Activated CD8-positive, alpha-beta memory T cell treated with anti-CD3 and anti-CD28 coated beads, Interleukin-2, amount 10 ng/mL, durations not matched to agents 7 days and 5 days (primary cell): Measurements from ENCODE around the gene BARHL2. TPM values are rescaled to one million over a fixed set of nuclear protein-coding genes. Genes with fewer than 3 reads are reported as not detected.

Experiments
- ATAC-seq: fragments of 150-1000 bp; cut with Tn5 transposase; one replicate; pipeline ENCODE4 v1.10.0; 2021; ENCODE audit warnings: moderate library complexity
- CTCF ChIA-PET: fragments of 350-600 bp; sonication (Branson Sonifier 250); formaldehyde crosslinking; loops from one replicate; lab custom pipeline; 2021; ENCODE audit warnings: antibody characterized with exemption; lab: Charles Lee
- DNase-seq: peaks from one replicate; pipeline ENCODE4 v3.0.0-alpha.2; 2020
- H3K27ac Mint-ChIP-seq: one replicate; pipeline ENCODE4 v1.8.0; 2021; ENCODE audit warnings: mild to moderate bottlenecking, mixed read lengths
- H3K27me3 Mint-ChIP-seq: one replicate; pipeline ENCODE4 v1.8.0; 2021; ENCODE audit warnings: mixed read lengths
- H3K36me3 Mint-ChIP-seq: one replicate; pipeline ENCODE4 v1.8.0; 2021; ENCODE audit warnings: mild to moderate bottlenecking, mixed read lengths
- H3K4me1 Mint-ChIP-seq: one replicate; pipeline ENCODE4 v1.8.0; 2021; ENCODE audit warnings: mixed read lengths
- H3K4me3 Mint-ChIP-seq: one replicate; pipeline ENCODE4 v1.8.0; 2021; ENCODE audit warnings: mild to moderate bottlenecking, moderate library complexity, mixed read lengths
- H3K9me3 Mint-ChIP-seq: one replicate; pipeline ENCODE4 v1.8.0; 2022; ENCODE audit warnings: low read depth, mixed read lengths
- total RNA-seq, 2 experiments: library from RNA; stranded (reverse); gene quantifications; one replicate each; pipeline ENCODE4 v1.2.3, GENCODE V29; 2021

BARHL2 gene
- total RNA-seq, 2 experiments from 2014 or later, result not detected

- Mint-ChIP-seq H3K4me3 (no peak overlapping the region), H3K36me3 (peaks cover 12% of the 10 kb centered on the region), H3K4me1 (peaks cover 21% of the 10 kb centered on the region), H3K27ac (peak overlapping the region; percentile 29), H3K9me3 (no peaks in the 10 kb centered on the region), H3K27me3 (peaks cover 96% of the 10 kb centered on the region)
- DNase-seq (no peak), ATAC-seq (no peak)
- CTCF ChIA-PET, result interaction anchor here (0.9 to 2.5 kb wide), 2 partner anchors 8 to 18 kb away, joined by 3 to 21 read pairs; no protein-coding TSS in a partner anchor
These were observed 12.6 kb upstream of the BARHL2 start for GRCh38 chr1:90729504-90730242.

- Mint-ChIP-seq H3K36me3 (peaks cover 15% of the 10 kb centered on the region), H3K9me3 (no peaks in the 10 kb centered on the region), H3K27me3 (peaks cover 98% of the 10 kb centered on the region), H3K4me1 (peaks cover 26% of the 10 kb centered on the region), H3K4me3 (no peak overlapping the region), H3K27ac (no peak overlapping the region)
- ATAC-seq, result no peak
- CTCF ChIA-PET, result interaction anchor here (1.3 kb wide), 1 partner anchor 104 kb away, joined by 3 read pairs; no protein-coding TSS in a partner anchor
- no peak for DNase-seq
These were observed 11.6 kb upstream of the BARHL2 start for GRCh38 chr1:90728502-90729287.

- H3K4me3 Mint-ChIP-seq, result no peak overlapping the region
These were observed 10.9 kb upstream of the BARHL2 start for GRCh38 chr1:90727917-90728501.

GRCh38 chr1:90726986-90727480 is 9.9 kb upstream of the BARHL2 start:
- peaks cover 28% of the 10 kb centered on the region for H3K4me1 Mint-ChIP-seq
- ATAC-seq, result no peak
- peaks cover 98% of the 10 kb centered on the region for H3K27me3 Mint-ChIP-seq
- H3K36me3 Mint-ChIP-seq, result peaks cover 16% of the 10 kb centered on the region
- no peaks in the 10 kb centered on the region for H3K9me3 Mint-ChIP-seq
- no peak overlapping the region for H3K4me3 Mint-ChIP-seq
- H3K27ac Mint-ChIP-seq, result peak overlapping the region; percentile 57
- DNase-seq, result no peak
- CTCF ChIA-PET, result interaction anchor here (1.1 kb wide), 1 partner anchor 11 kb away, joined by 3 read pairs; no protein-coding TSS in a partner anchor

More at GRCh38 chr1:90727917-90728501, 10.9 kb upstream of the BARHL2 start:
- CTCF ChIA-PET, result interaction anchor here (1.1 to 1.3 kb wide), 2 partner anchors 12 to 104 kb away, joined by 3 read pairs; no protein-coding TSS in a partner anchor
- Mint-ChIP-seq H3K4me1 (peaks cover 26% of the 10 kb centered on the region), H3K36me3 (peaks cover 16% of the 10 kb centered on the region), H3K27ac (no peak overlapping the region), H3K27me3 (peaks cover 98% of the 10 kb centered on the region), H3K9me3 (no peaks in the 10 kb centered on the region)
- ATAC-seq (no peak), DNase-seq (no peak)

GRCh38 chr1:90726425-90726985 is 9.4 kb upstream of the BARHL2 start:
- CTCF ChIA-PET, result interaction anchor here (1.0 kb wide), 1 partner anchor 21 kb away, joined by 3 read pairs; no protein-coding TSS in a partner anchor
- DNase-seq (no peak), ATAC-seq (no peak)
- peaks cover 33% of the 10 kb centered on the region for H3K4me1 Mint-ChIP-seq
- H3K9me3 Mint-ChIP-seq, result no peaks in the 10 kb centered on the region
- H3K27ac Mint-ChIP-seq, result peak overlapping the region; percentile 57
- peaks cover 98% of the 10 kb centered on the region for H3K27me3 Mint-ChIP-seq
- H3K36me3 Mint-ChIP-seq, result peaks cover 16% of the 10 kb centered on the region
- peak overlapping the region; percentile 17 for H3K4me3 Mint-ChIP-seq

GRCh38 chr1:90725657-90726424 is 8.7 kb upstream of the BARHL2 start:
- Mint-ChIP-seq H3K4me3 (peak overlapping the region; percentile 17), H3K36me3 (peaks cover 16% of the 10 kb centered on the region), H3K9me3 (no peaks in the 10 kb centered on the region), H3K27ac (peak overlapping the region; percentile 57), H3K4me1 (peaks cover 37% of the 10 kb centered on the region), H3K27me3 (peaks cover 98% of the 10 kb centered on the region)
- ATAC-seq, result no peak
- no peak for DNase-seq
- CTCF ChIA-PET, result interaction anchor here (1.0 kb wide), 1 partner anchor 20 kb away, joined by 3 read pairs; no protein-coding TSS in a partner anchor

GRCh38 chr1:90724926-90725656 is 8.0 kb upstream of the BARHL2 start:
- CTCF ChIA-PET, result interaction anchor here (1.0 kb wide), 1 partner anchor 20 kb away, joined by 3 read pairs; no protein-coding TSS in a partner anchor
- Mint-ChIP-seq H3K4me3 (peak overlapping the region; percentile 17), H3K4me1 (peaks cover 32% of the 10 kb centered on the region), H3K27me3 (peaks cover 98% of the 10 kb centered on the region), H3K9me3 (no peaks in the 10 kb centered on the region), H3K27ac (peak overlapping the region; percentile 57), H3K36me3 (peaks cover 14% of the 10 kb centered on the region)
- no peak for DNase-seq
- no peak for ATAC-seq

- Mint-ChIP-seq H3K4me1 (peaks cover 27% of the 10 kb centered on the region), H3K36me3 (peaks cover 14% of the 10 kb centered on the region), H3K27ac (peak overlapping the region; percentile 35), H3K9me3 (no peaks in the 10 kb centered on the region), H3K4me3 (peak overlapping the region; percentile 2), H3K27me3 (peaks cover 98% of the 10 kb centered on the region)
- CTCF ChIA-PET, result no interaction called here
- no peak for ATAC-seq
- DNase-seq, result no peak
These were observed 7.3 kb upstream of the BARHL2 start for GRCh38 chr1:90724361-90724760.

- ATAC-seq, result no peak
- no peak overlapping the region for H3K27ac Mint-ChIP-seq
- H3K9me3 Mint-ChIP-seq, result peaks cover 2% of the 10 kb centered on the region
- H3K4me1 Mint-ChIP-seq, result peaks cover 27% of the 10 kb centered on the region
- peaks cover 99% of the 10 kb centered on the region for H3K27me3 Mint-ChIP-seq
- CTCF ChIA-PET, result interaction anchor here (0.7 kb wide), 1 partner anchor 442 kb away, joined by 3 read pairs; no protein-coding TSS in a partner anchor
- H3K4me3 Mint-ChIP-seq, result peak overlapping the region; percentile 57
- no peak for DNase-seq
- peaks cover 17% of the 10 kb centered on the region for H3K36me3 Mint-ChIP-seq
These were observed 6.5 kb upstream of the BARHL2 start for GRCh38 chr1:90723590-90724108.

- Mint-ChIP-seq H3K4me3 (peak overlapping the region; percentile 57), H3K27ac (no peak overlapping the region), H3K9me3 (peaks cover 2% of the 10 kb centered on the region)
These were observed 5.9 kb upstream of the BARHL2 start for GRCh38 chr1:90722874-90723589.

More at GRCh38 chr1:90722874-90723589, 5.9 kb upstream of the BARHL2 start:
- peaks cover 99% of the 10 kb centered on the region for H3K27me3 Mint-ChIP-seq
- ATAC-seq (no peak), DNase-seq (no peak)
- H3K36me3 Mint-ChIP-seq, result peaks cover 20% of the 10 kb centered on the region
- H3K4me1 Mint-ChIP-seq, result peaks cover 27% of the 10 kb centered on the region
- CTCF ChIA-PET, result interaction anchor here (0.7 to 2.2 kb wide), 3 partner anchors 105 to 442 kb away, joined by 3 to 35 read pairs (median 3); no protein-coding TSS in a partner anchor
